Stimulated activated CD8-positive, alpha-beta memory T cell treated with anti-CD3 and anti-CD28 coated beads, Interleukin-15, amount 100 ng/mL, for 24 hours (primary cell): ENCODE results near the gene GOLGA8H.
"Not testable (repeated sequence)": the region's sequence is repeated elsewhere in the genome, so short reads cannot be mapped to it uniquely, and the experiment has no call there.

Source experiments
- DNase-seq: peaks from one replicate; pipeline ENCODE4 v3.0.0-alpha.2; 2020; ENCODE audit warnings: low read depth

Gene GOLGA8H

DNA sequence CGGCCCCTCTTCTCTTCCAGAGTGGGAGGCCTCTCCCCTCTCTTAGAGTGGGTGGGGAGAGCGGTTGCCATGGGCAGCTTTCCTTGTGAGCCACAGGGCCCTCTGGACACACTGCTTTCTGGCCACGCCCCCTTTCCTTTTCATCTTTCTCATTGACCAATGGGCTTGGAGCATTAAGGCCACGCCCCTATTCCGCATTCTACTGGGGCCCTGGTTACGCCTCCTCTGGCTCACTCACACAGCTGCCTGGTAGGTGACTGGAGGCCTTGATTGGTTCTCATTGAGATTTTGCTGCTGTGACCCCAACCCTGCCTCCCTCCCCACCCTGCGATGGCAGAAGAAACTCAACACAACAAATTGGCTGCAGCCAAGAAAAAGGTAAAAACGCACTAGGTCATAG lies at the start of gene GOLGA8H:
GOLGA8H (plus strand) TSS at position 233 of the 400 bp plus-strand sequence; CDS start at position 331, 98 bp downstream.
- DNase-seq, result not testable (repeated sequence)

GRCh38 chr15:30566949-30567348 lies 36.9 kb upstream of the GOLGA8H start:
- not testable (repeated sequence) for DNase-seq

- DNase-seq, result not testable (repeated sequence)
Observed at GRCh38 chr15:30573012-30573491, 30.8 kb upstream of the GOLGA8H start.

DNA sequence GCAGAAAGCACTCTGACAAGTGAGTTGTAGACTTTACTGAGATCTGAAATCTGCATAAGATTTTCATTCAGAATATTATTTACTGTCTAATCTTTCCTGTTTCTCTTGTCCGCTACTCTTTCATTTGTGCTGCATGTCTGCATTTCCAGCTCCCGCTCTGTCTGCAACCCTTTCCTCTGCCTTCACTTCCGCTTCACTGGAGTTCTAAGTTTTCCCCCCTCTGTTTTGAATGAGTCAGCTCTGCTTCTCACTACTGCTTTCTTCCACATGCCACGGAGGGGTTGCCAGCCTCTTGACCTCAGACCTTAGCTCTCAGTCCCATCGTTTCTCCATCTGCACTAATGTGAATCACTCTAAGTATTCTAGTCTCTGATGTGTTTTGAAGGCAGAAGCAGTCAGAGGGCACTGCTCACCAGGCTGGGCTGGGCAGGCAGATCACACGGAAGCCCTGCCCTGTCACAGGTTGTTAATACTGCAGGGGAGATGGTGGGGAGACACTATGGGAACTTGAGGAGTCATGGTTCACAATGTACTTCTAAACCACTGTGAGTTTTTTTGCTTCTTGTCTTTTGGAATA lies 24.3 kb upstream of the GOLGA8H start:
- DNase-seq, result not testable (repeated sequence)

DNA sequence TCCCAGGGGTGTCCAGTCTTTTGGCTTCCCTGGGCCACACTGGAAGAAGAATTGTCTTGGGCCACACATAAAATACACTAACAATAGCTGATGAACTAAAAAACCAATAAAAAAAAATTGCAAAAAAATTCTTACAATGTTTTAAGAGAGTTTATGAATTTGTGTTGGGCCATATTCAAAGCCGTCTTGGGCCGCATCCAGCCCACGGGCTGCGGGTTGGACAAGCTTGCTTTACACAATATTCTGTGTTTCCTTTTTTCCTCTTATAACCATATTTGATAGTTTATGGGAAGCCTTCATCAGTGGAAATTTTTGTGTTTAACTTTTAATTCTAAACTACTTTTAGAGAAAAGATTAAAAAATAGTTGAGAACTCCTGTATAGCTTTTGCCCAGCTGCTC lies 23.1 kb upstream of the GOLGA8H start:
- DNase-seq, result not testable (repeated sequence)

- not testable (repeated sequence) for DNase-seq
Observed at GRCh38 chr15:30598953-30599352, 4.9 kb upstream of the GOLGA8H start.

DNA sequence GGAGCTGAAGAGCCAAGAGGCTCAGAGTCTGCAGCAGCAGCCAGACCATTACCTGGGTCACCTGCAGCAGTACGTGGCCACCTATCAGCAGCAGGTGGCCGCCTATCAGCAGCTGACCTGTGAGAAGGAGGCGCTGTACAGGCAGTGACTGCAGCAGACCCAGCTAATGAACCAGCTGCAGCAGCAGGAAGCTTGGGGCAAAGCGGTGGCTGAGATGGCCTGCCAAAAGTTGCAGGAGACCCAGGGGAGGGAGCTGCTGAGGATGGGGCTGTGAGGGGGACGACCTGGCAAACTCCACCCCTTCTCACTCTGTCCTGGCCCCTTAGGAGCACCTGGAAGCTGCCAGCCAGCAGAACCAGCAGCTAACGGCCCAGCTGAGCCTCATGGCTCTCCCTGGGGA lies 8.4 kb downstream of the GOLGA8H start:
- not testable (repeated sequence) for DNase-seq

DNA sequence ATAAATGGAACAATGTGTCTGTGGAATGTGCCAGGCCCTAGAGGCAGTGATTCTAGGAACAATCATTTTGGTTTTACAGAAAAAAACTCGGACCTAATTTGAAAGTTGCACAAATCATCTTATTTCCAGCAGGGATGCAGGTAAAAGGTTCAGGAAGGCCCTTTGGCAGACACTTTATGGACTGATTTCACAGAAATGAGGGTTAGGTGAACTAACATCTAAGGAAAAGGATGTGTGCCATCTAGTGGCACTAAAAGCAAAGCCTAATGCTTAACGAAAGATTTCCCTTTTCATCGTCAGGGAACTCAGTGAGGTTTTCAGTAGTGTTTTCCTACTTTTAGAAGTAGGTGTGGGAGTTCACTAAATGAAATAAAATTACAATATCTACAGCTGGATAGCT lies 17.5 kb downstream of the GOLGA8H start:
- not testable (repeated sequence) for DNase-seq

DNA sequence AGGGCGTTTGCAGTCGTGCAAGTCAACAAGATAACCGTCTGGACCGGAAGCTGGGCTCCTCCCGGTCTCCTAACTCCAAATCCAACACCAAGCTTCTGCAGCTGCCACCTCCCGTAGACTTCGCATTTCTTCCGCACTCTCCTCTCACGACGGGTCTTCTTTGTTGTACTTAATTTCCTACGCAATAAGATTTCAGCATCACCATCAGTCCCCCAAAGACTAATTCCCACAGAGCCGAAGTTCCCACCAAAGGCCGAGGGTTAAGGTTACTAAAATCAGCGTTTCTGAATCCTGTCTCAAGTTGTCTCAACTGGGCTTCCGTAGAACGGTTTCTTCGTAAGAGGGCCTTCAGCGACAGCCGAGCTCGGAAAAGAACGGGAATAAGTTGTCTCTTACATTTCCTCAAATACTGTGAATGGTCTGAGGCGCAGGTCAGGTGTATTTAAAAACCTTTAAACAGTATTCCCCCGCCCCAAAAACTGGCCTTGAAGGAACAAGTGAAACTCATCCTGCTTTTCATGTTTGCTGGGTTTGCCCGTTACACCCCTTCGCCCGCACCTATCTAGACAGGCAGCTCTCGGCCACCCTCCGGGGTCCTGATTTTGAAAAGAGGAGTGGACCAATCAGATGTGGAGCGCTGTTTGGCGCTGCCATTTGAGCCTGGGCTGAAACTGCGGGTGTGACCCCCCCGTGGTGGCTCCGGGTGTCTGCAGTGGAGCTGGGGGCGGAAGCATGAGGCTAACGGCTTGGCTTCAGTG lies 21.8 kb downstream of the GOLGA8H start, which contains the start of gene ARHGAP11B:
ARHGAP11B (plus strand) TSS at position 693 of the 758 bp plus-strand sequence.
- DNase-seq, result peak; percentile 76

DNA sequence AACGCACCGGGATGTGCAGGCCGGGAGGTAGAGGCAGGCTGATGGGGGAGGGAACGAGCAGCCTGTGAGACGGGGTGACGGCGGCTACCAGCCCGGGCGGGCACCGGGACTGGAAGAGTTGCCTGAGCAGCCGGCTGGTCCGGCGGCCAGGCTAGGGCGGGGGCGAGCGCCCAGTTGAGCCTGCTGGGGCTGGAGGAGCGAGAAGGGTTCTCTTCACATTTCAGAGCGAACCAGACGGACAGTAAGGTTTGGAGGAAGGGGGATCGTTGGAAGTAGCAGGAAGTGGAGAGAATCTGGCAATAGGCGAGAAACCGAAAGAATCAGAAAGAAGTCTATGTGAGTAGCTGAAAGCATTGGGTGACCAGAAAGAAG lies 22.4 kb downstream of the GOLGA8H start:
- not testable (repeated sequence) for DNase-seq

GRCh38 chr15:30626632-30627031 lies 22.8 kb downstream of the GOLGA8H start:
- not testable (repeated sequence) for DNase-seq

DNA sequence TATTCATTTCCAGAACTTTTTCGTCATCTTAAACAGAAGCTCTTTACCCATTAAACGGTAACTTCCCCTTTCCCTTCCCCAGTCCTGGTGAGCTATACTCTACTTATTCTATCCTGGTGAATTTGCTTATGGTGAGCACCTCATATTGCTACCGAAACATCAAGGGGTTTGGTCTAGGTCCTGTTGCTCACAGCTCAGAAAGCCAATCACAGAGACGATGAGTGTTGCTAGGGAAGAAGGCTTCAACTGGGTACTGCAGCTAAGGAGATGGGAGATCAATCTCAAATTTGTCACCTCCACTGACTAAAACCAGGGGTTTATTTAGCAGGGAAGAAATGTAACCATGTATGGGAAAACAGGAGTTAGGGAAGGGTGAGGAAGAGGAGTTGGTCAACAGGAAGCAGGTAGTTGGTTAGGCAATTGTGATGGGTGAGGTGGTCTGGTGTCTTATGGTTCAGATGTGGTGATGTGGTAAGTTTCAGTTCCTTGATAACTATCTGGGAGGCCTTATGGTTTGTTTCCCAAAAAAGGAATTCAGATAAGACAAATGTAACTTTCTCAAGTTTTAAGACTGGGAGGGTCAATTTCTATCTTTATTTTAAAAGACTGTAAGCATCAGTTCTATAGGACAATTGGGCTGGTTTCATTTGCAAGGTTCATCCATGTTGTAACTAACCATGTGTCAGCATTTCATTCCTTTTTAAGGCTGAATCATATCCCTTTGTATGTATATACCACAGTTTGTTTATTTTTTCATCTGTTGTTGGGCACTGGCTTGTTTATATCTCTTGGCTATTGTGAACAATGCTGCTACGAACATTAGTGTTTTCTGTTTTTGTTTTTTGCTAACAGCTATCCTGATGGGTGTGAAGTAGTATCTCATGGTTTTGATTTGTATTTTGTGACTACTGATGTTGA lies 46.4 kb downstream of the GOLGA8H start:
- no peak for DNase-seq

- DNase-seq, result not testable (repeated sequence)
Observed at GRCh38 chr15:30661154-30661553, 57.3 kb downstream of the GOLGA8H start.
